HEK293T (cell line): ENCODE measurements around the gene LRRC72.

ENCODE experiments used
- CTCF ChIA-PET: fragments of 350-600 bp; formaldehyde crosslinking; extraction: SDS; loops from one replicate; lab custom pipeline; 2021; ENCODE audit warnings: antibody characterized with exemption, inconsistent platforms; lab: Yijun Ruan, JAX
- POLR2A ChIA-PET: fragments of 350-600 bp; formaldehyde crosslinking; extraction: SDS; loops from one replicate; lab custom pipeline; 2020; ENCODE audit warnings: antibody characterized with exemption, inconsistent platforms; lab: Yijun Ruan, JAX
- DNase-seq: peaks from one replicate; pipeline ENCODE4 v3.0.0; 2012; ENCODE audit warnings: mixed read lengths; ENCODE audit errors: extremely low spot score
- BHLHE40 ChIP-seq: fragments of 450-650 bp; IDR thresholded peaks from 2 replicates; pipeline ENCODE4 v1.6.1; 2016; ENCODE audit warnings: mild to moderate bottlenecking, moderate library complexity, borderline replicate concordance
- FOXK2 ChIP-seq: fragments of 450-650 bp; IDR thresholded peaks from 2 replicates; pipeline ENCODE4 v1.6.1; 2016; ENCODE audit warnings: mild to moderate bottlenecking
- ZNF384 ChIP-seq: fragments of 450-650 bp; IDR thresholded peaks from 2 replicates; pipeline ENCODE4 v1.6.1; 2016

LRRC72 gene

DNA sequence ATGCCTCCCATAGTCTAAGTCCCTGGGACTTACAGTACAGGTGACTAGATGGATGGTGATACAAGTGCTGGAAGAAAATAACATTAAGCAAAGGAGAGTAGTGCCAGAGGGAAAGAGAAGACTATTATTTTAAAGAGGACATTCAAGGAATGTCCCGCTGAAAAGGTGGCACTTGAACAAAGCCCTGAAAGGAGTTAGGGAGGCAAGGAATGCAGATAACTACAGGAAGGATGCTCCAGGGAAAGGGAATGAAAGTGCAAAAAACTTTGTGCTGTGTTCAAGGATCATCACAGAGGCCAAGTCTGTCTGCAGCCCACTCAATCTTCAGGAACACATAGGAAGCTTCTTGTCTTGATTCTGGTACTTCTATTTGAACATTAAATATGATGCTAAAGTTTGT, 104.0 kb downstream of the LRRC72 start:
- ChIA-PET POLR2A (no interaction called here), CTCF (no interaction called here)
- TF ChIP-seq ZNF384, result no peak
- TF ChIP-seq BHLHE40, result no peak
- TF ChIP-seq FOXK2, result no peak
- DNase-seq, result no peak
